Gastrocnemius medialis (tissue), 4 donors: ENCODE data around the gene LMTK2.

Experiments used
- CTCF ChIP-seq, 5 experiments: fragments of 450-650 bp in 3 of 5; fragments of 200-600 bp in 2 of 5; sonication (generic) in 2 of 5; IDR thresholded peaks in 4 of 5; conservative IDR thresholded peaks in 1 of 5; 1 replicate in 4 of 5; 2 replicates in 1 of 5; pipeline ENCODE4 v1.5.1; 2016 to 2019; ENCODE audit warnings: antibody characterized with exemption in 5 of 5, mild to moderate bottlenecking in 3 of 5, moderate library complexity in 3 of 5
- POLR2A ChIP-seq, 2 donors: fragments of 450-650 bp; IDR thresholded peaks; one replicate each; pipeline ENCODE4 v1.6.1; 2017; ENCODE audit warnings: antibody characterized with exemption in 2 of 2, mild to moderate bottlenecking in 2 of 2, moderate library complexity in 2 of 2

GRCh38 chr7:98256431-98256830 is 149.8 kb downstream of the LMTK2 start:
- TF ChIP-seq CTCF (IDR thresholded peaks at IDR 0.05 in 4 of 5, conservative IDR thresholded peaks at IDR 0.05 in 1 of 5) (no peak), POLR2A (IDR thresholded peaks at IDR 0.05) (no peak)
